Measurements from ENCODE around the gene ZNF474. TPM values are rescaled to one million over a fixed set of nuclear protein-coding genes. Genes with fewer than 3 reads are reported as not detected.

ZNF474 gene
- total RNA-seq, 1 experiment from 2014 or later = not detected

DNA sequence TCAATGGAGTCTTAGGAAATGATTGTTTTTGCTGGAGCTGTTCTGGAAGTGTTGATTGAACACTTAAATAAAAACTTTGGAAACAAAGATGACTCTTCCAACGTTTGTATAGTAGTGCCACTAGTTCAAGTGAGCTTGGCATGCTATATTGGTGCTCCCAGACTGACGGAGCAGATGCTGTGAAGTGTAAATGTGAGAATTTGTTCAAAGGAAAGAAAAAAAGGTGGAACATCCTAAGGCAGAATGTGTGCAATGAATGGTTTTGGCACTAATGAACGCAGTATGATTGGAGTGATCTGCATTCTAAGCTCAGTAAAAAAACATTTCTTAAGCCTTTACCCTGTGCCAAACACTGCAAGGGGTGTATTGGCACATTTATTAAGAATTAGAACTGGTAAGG lies 69.8 kb downstream of the ZNF474 start:
- no peak for DNase-seq
- Histone ChIP-seq H3K36me3 (replicated peaks; ENCODE audit: control insufficient read depth, insufficient read depth, low read length) (no peaks in the 10 kb centered on the region), H3K4me3 (ENCODE audit: insufficient read depth, low read depth, low read length) (no peak overlapping the region), H3K27me3 (ENCODE audit: control insufficient read depth, insufficient read depth, low read length) (no peaks in the 10 kb centered on the region)

DNA sequence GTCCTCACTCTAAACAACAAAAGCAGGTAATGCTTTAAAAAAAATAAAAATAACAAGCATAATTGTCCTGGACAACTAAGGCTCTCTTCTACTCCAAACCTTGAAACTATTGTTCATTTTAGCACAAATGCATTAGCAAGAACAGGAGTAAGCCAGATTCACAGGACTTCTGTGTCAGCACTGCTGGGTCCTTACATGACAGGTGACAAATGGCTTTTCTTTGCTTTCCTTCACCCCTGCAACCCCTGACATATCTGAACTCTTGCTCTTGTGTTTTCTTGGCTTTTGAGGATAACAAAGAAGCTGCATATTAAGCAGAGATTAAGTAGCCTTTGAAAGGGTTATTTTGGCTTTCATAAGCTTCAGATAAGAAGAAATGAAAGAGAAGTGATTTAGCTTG lies 71.1 kb downstream of the ZNF474 start:
- Histone ChIP-seq H3K36me3 (replicated peaks; ENCODE audit: control insufficient read depth, insufficient read depth, low read length) (no peaks in the 10 kb centered on the region), H3K4me3 (ENCODE audit: insufficient read depth, low read depth, low read length) (no peak overlapping the region), H3K27me3 (ENCODE audit: control insufficient read depth, insufficient read depth, low read length) (no peaks in the 10 kb centered on the region)
- DNase-seq = no peak

DNA sequence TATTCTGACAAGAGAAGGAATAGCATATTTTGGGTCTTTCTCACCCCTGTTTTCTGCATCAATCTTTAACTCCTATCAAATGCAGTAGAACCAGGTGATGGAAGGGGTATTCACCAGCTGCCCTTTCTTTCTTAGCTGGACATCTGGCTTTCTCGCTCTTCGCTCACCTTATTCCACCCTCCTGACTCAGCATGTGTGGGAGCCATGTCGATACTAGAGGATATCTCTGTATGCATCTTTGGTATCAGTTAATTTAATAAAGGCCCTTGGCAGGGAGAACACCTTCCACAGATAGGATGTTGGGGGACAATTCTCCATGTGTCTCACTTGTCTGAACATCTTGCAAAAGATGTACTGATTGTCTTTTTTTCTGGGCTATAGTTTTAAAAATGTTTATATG lies 71.5 kb downstream of the ZNF474 start:
- no peak for DNase-seq
- Histone ChIP-seq H3K27me3 (ENCODE audit: control insufficient read depth, insufficient read depth, low read length) (no peaks in the 10 kb centered on the region), H3K4me3 (ENCODE audit: insufficient read depth, low read depth, low read length) (no peak overlapping the region), H3K36me3 (replicated peaks; ENCODE audit: control insufficient read depth, insufficient read depth, low read length) (no peaks in the 10 kb centered on the region)

DNA sequence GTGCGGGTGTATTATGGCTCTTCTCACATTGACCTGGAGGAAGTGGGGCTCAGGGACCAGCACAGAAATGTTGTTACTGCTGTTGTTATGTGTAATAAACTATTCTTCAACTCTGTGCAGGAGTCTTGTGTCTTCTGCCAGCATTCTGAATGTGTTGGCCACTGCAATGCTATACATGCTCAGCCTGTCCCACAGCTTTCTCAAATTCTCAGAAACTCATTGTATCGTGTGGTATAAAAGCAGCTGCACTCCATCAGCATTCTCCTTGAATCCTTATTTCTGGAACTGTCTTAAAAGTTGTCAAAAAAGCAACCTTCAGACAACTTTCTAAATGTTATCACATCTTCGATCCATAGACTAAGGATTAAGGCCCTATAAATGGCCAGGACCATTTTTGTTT lies 72.0 kb downstream of the ZNF474 start:
- no peak for DNase-seq
- Histone ChIP-seq H3K27me3 (ENCODE audit: control insufficient read depth, insufficient read depth, low read length) (no peaks in the 10 kb centered on the region), H3K36me3 (replicated peaks; ENCODE audit: control insufficient read depth, insufficient read depth, low read length) (no peaks in the 10 kb centered on the region), H3K4me3 (ENCODE audit: insufficient read depth, low read depth, low read length) (no peak overlapping the region)

DNA sequence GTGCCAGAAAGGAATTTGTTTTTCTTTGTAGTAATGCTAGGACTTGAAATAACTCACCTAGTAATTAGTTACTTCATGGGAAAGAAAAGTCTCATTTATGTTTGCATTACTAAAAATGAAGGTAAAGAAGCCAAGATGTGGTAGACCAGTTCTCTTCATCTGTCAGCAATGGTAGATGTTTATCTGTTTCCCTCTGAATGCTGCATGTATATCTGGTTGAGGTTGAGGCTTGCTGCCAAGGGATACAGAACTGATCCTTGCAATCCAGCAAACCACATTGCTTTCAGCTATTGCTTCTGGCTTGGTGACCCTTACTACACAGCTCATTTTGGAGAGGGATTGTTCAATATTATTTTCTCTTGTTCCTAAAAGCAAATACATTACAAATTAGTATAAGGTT lies 73.6 kb downstream of the ZNF474 start:
- no peak for DNase-seq
- no peaks in the 10 kb centered on the region for H3K27me3 ChIP-seq (ENCODE audit: control insufficient read depth, insufficient read depth, low read length)
- no peak overlapping the region for H3K4me3 ChIP-seq (ENCODE audit: insufficient read depth, low read depth, low read length)
- H3K36me3 ChIP-seq (replicated peaks; ENCODE audit: control insufficient read depth, insufficient read depth, low read length) = no peaks in the 10 kb centered on the region

Other genes starting within 250 kb of the ZNF474 start
- 11.9 and 18.5 TPM in 2 replicates for gene SRFBP1, start 167.6 kb upstream of the ZNF474 start, total RNA-seq (2014; rRNA removed; shearing (Covaris generic))
- 0.44 and 0.45 TPM in 2 replicates for gene LOX, start 51.3 kb upstream of the ZNF474 start, total RNA-seq (2014; rRNA removed; shearing (Covaris generic))
- gene SNCAIP, start 182.7 kb downstream of the ZNF474 start, total RNA-seq (2014; rRNA removed; shearing (Covaris generic)) = 4.2 and 7.4 TPM in 2 replicates

Measured in H7 (cell line).